K562 (cell line): Measurements from ENCODE around the gene MRPL27. TPM values are rescaled to one million over a fixed set of nuclear protein-coding genes. Genes with fewer than 3 reads are reported as not detected.

Experiments
- ATF2 ChIP-seq: sonication (generic); formaldehyde crosslinking; IDR thresholded peaks from 2 replicates; pipeline ENCODE4 v1.8.1; 2022; ENCODE audit warnings: missing genetic modification reagents
- BCOR ChIP-seq: fragments of 450-650 bp; IDR thresholded peaks from 2 replicates; pipeline ENCODE4 v1.6.1; 2016
- BRD4 ChIP-seq: fragments of 200-600 bp; sonication (generic); IDR thresholded peaks from 2 replicates; pipeline ENCODE4 v1.6.1; 2017; ENCODE audit warnings: inconsistent platforms
- CAMTA2 ChIP-seq: fragments of 250-450 bp; sonication (Bioruptor Pico); conservative IDR thresholded peaks from 2 replicates; pipeline ENCODE4 v1.5.1; 2022
- EGR1 ChIP-seq: fragments of 450-650 bp; conservative IDR thresholded peaks from 2 replicates; pipeline ENCODE4 v1.6.1; 2017; ENCODE audit warnings: mild to moderate bottlenecking
- ETV1 ChIP-seq: fragments of 450-650 bp; conservative IDR thresholded peaks from 2 replicates; pipeline ENCODE4 v1.6.1; 2016; ENCODE audit warnings: missing genetic modification characterization, control low read depth, low read depth, missing compliant biosample characterization
- GABPA ChIP-seq: fragments of 200-800 bp; sonication (Bioruptor generic); conservative IDR thresholded peaks from 2 replicates; pipeline ENCODE4 v1.6.1; 2016; ENCODE audit warnings: low read depth, missing genetic modification characterization, missing compliant biosample characterization
- HMBOX1 ChIP-seq: sonication (generic); IDR thresholded peaks from 2 replicates; pipeline ENCODE4 v1.6.1; 2016
- HSF4 ChIP-seq: fragments of 250-450 bp; sonication (Bioruptor Pico); IDR thresholded peaks from 2 replicates; pipeline ENCODE4 v2.1.2; 2022; ENCODE audit warnings: mild to moderate bottlenecking, moderate library complexity, borderline replicate concordance
- OTX1 ChIP-seq: fragments of 450-650 bp; formaldehyde crosslinking; IDR thresholded peaks from 2 replicates; pipeline ENCODE4 v1.4.0; 2022; ENCODE audit warnings: mild to moderate bottlenecking
- POLR2G ChIP-seq: fragments of 200-400 bp; formaldehyde crosslinking; IDR thresholded peaks from 2 replicates; pipeline ENCODE4 v1.6.1; 2017; ENCODE audit warnings: low read depth, mild to moderate bottlenecking, antibody characterized with exemption, low read length, moderate library complexity
- SMAD2 ChIP-seq: fragments of 150-350 bp; IDR thresholded peaks from 2 replicates; pipeline ENCODE4 v1.6.1; 2014; ENCODE audit warnings: low read depth, mild to moderate bottlenecking, low read length
- SMAD3 ChIP-seq: fragments of 450-650 bp; formaldehyde crosslinking; conservative IDR thresholded peaks from 2 replicates; pipeline ENCODE4 v1.4.0; 2020; ENCODE audit warnings: mild to moderate bottlenecking
- SPI1 ChIP-seq: IDR thresholded peaks from 2 replicates; pipeline ENCODE4 v1.6.1; 2011; ENCODE audit warnings: low read depth, low read length, control low read depth, borderline replicate concordance
- TAL1 ChIP-seq: fragments of 450-650 bp; IDR thresholded peaks from 2 replicates; pipeline ENCODE4 v1.6.1; 2016; ENCODE audit warnings: mild to moderate bottlenecking
- YY1 ChIP-seq, 3 experiments: IDR thresholded peaks; 2 replicates each; pipeline ENCODE4 v1.6.1; 2011; ENCODE audit warnings: low read length in 2 of 3, mild to moderate bottlenecking in 2 of 3, moderate library complexity in 2 of 3, borderline replicate concordance in 1 of 3, control low read depth in 1 of 3, low read depth in 1 of 3; ENCODE audit not compliant: insufficient read depth in 3 of 3, insufficient replicate concordance in 2 of 3, control insufficient read depth in 1 of 3, insufficient read length in 1 of 3; ENCODE audit errors: extremely low read depth in 1 of 3
- ZBTB7A ChIP-seq: IDR thresholded peaks from 2 replicates; pipeline ENCODE4 v1.6.1; 2011; ENCODE audit warnings: low read depth, mild to moderate bottlenecking, low read length, moderate library complexity, borderline replicate concordance; ENCODE audit not compliant: control insufficient read depth
- ZBTB8A ChIP-seq: fragments of 450-650 bp; IDR thresholded peaks from 2 replicates; pipeline ENCODE4 v1.6.1; 2018; ENCODE audit warnings: mild to moderate bottlenecking, moderate library complexity; ENCODE audit not compliant: partially characterized antibody
- ZKSCAN3 ChIP-seq: fragments of 250-450 bp; sonication (Bioruptor Pico); IDR thresholded peaks from 2 replicates; pipeline ENCODE4 v1.4.0; 2020
- ZNF592 ChIP-seq: fragments of 450-650 bp; IDR thresholded peaks from 2 replicates; pipeline ENCODE4 v1.6.1; 2017; ENCODE audit warnings: antibody characterized with exemption, mild to moderate bottlenecking
- polyA plus RNA-seq, 8 experiments: library from polyadenylated mRNA; depleted of rRNA in 4 of 8; stranded (reverse) in 5 of 8; unstranded in 3 of 8; fragments of >200 nt; fragmentation: Nextera tagmentation in 2 of 8; fragmentation: Illumina TruSeq in 1 of 8; extraction: Ambion mirVana in 2 of 8; extraction: Trizol in 1 of 8; gene quantifications; 2 replicates each; pipeline versions ENCODE4 v1.2.1 to v1.2.3, GENCODE V29; 2011 to 2014; ENCODE audit warnings: inconsistent platforms in 1 of 8, missing spikeins in 1 of 8
- total RNA-seq, 7 experiments: library from RNA; depleted of rRNA in 6 of 7; stranded (reverse); fragments of >200 nt in 6 of 7; fragmentation: Illumina TruSeq in 2 of 7; extraction: Trizol in 2 of 7; gene quantifications; 2 replicates each; pipeline versions ENCODE4 v1.2.1 to v1.2.3, GENCODE V29; 2011 to 2021; ENCODE audit warnings: low replicate concordance in 1 of 7
- TF ChIP-seq, protein P1 (sequence below): sonication (generic); formaldehyde crosslinking; IDR thresholded peaks from 2 replicates; pipeline ENCODE4 v1.8.0; 2022; ENCODE audit warnings: missing genetic modification reagents, mild to moderate bottlenecking, moderate library complexity, borderline replicate concordance

MRPL27 gene
- total and polyA plus RNA-seq, 9 of the 15 experiments (the other 6 are each of a cell fraction or from before 2014, with no cell fraction given), result 96.3 to 401 (median 142) TPM

GRCh38 chr17:50421308-50422051, 48.5 kb upstream of the MRPL27 start (continued):
- TF ChIP-seq, protein P1, sequence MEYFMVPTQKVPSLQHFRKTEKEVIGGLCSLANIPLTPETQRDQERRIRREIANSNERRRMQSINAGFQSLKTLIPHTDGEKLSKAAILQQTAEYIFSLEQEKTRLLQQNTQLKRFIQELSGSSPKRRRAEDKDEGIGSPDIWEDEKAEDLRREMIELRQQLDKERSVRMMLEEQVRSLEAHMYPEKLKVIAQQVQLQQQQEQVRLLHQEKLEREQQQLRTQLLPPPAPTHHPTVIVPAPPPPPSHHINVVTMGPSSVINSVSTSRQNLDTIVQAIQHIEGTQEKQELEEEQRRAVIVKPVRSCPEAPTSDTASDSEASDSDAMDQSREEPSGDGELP (CRISPR knock-in tag), result no peak
- TF ChIP-seq ZKSCAN3 (CRISPR knock-in tag) (no peak), HSF4 (no peak), POLR2G (no peak), ZBTB8A (no peak), SMAD2 (no peak), SMAD3 (no peak), BRD4 (no peak), YY1 (IDR thresholded peaks at IDR 0.05; ENCODE audit: borderline replicate concordance in 1 of 3, control insufficient read depth in 1 of 3, extremely low read depth in 1 of 3, insufficient read depth in 3 of 3, insufficient read length in 1 of 3, insufficient replicate concordance in 2 of 3, low read depth in 1 of 3, low read length in 2 of 3) (no peak), TAL1 (no peak), OTX1 (CRISPR knock-in tag) (no peak), ETV1 (tag) (no peak), GABPA (tag) (peak; percentile 37; the same call in 1 of the 2 replicates), SPI1 (0 out of 2 replicates have a peak, but pooled peaks have one; percentile 29), CAMTA2 (CRISPR knock-in tag) (no peak), EGR1 (no peak), BCOR (peak; percentile 54; the same call in 1 of the 2 replicates), ATF2 (CRISPR knock-in tag) (no peak), ZNF592 (no peak), ZBTB7A (no peak), HMBOX1 (no peak)
